Measurements from ENCODE around the gene SCD5. TPM values are rescaled to one million over a fixed set of nuclear protein-coding genes. Genes with fewer than 3 reads are reported as not detected.
A peak's percentile ranks its signal among the peaks of the same experiment; 100 is the strongest.
"Not testable (repeated sequence)": the region's sequence is repeated elsewhere in the genome, so short reads cannot be mapped to it uniquely, and the experiment has no call there.

Gene SCD5
- polyA plus RNA-seq, 4 donors = 0.45 to 73.0 (median 5.3) TPM

GRCh38 chr4:82820689-82821088, 22.1 kb upstream of the SCD5 start:
- Histone ChIP-seq H3K27ac (ENCODE audit: low read depth in 1 of 3, low read length in 2 of 3) (no peak overlapping the region), H3K36me3 (ENCODE audit: control insufficient read depth in 3 of 3, insufficient read depth in 2 of 3, low read depth in 1 of 3, low read length in 3 of 3) (peaks cover 25 to 38% (median 36%) of the 10 kb centered on the region in 3 donors), H3K27me3 (ENCODE audit: control insufficient read depth in 3 of 3, insufficient read depth in 3 of 3, low read length in 3 of 3) (no peaks in the 10 kb centered on the region), H3K4me3 (ENCODE audit: low read depth in 1 of 3, low read length in 3 of 3) (no peak overlapping the region), H3K9me3 (ENCODE audit: control insufficient read depth in 2 of 2, insufficient read depth in 1 of 2, low read depth in 1 of 2, low read length in 1 of 2) (no peaks in the 10 kb centered on the region), H3K4me1 (ENCODE audit: control insufficient read depth in 3 of 3, insufficient read depth in 2 of 3, low read depth in 1 of 3, low read length in 2 of 3) (no peaks in the 10 kb centered on the region)
- no peak for FAIRE-seq
- WGBS, 3 donors = 25 to 32% (median 30%) methylated on average over 2 of the region's 2 CpGs
- no peak for DNase-seq

- Histone ChIP-seq H3K4me1 (ENCODE audit: control insufficient read depth in 3 of 3, insufficient read depth in 2 of 3, low read depth in 1 of 3, low read length in 2 of 3) (no peaks in the 10 kb centered on the region), H3K4me3 (ENCODE audit: low read depth in 1 of 3, low read length in 3 of 3) (no peak overlapping the region), H3K27ac (ENCODE audit: low read depth in 1 of 3, low read length in 2 of 3) (no peak overlapping the region), H3K9me3 (ENCODE audit: control insufficient read depth in 2 of 2, insufficient read depth in 1 of 2, low read depth in 1 of 2, low read length in 1 of 2) (no peaks in the 10 kb centered on the region), H3K27me3 (ENCODE audit: control insufficient read depth in 3 of 3, insufficient read depth in 3 of 3, low read length in 3 of 3) (no peaks in the 10 kb centered on the region), H3K36me3 (ENCODE audit: control insufficient read depth in 3 of 3, insufficient read depth in 2 of 3, low read depth in 1 of 3, low read length in 3 of 3) (peaks cover 16 to 34% (median 27%) of the 10 kb centered on the region in 3 donors)
- DNase-seq (no peak), FAIRE-seq (no peak)
- 80 to 93% (median 85%) methylated on average over 2 of the region's 2 CpGs for WGBS, 3 donors
Measured at GRCh38 chr4:82818664-82819662, 20.4 kb upstream of the SCD5 start.

- not testable (repeated sequence) for H3K27me3 ChIP-seq (ENCODE audit: control insufficient read depth in 3 of 3, insufficient read depth in 3 of 3, low read length in 3 of 3); FAIRE-seq; H3K4me3 ChIP-seq (ENCODE audit: low read depth in 1 of 3, low read length in 3 of 3); DNase-seq; H3K4me1 ChIP-seq (ENCODE audit: control insufficient read depth in 3 of 3, insufficient read depth in 2 of 3, low read depth in 1 of 3, low read length in 2 of 3); H3K27ac ChIP-seq (ENCODE audit: low read depth in 1 of 3, low read length in 2 of 3); H3K9me3 ChIP-seq (ENCODE audit: control insufficient read depth in 2 of 2, insufficient read depth in 1 of 2, low read depth in 1 of 2, low read length in 1 of 2)
- H3K36me3 ChIP-seq (ENCODE audit: control insufficient read depth in 3 of 3, insufficient read depth in 2 of 3, low read depth in 1 of 3, low read length in 3 of 3) = peaks cover 5 to 28% (median 15%) of the 10 kb centered on the region in 3 donors
- WGBS, 3 donors = 95 to 98% (median 97%) methylated on average over 6 of the region's 6 CpGs
Measured at GRCh38 chr4:82816874-82817273, 18.3 kb upstream of the SCD5 start.

GRCh38 chr4:82814034-82814433, 15.4 kb upstream of the SCD5 start:
- Histone ChIP-seq H3K4me1 (ENCODE audit: control insufficient read depth in 3 of 3, insufficient read depth in 2 of 3, low read depth in 1 of 3, low read length in 2 of 3) (peaks cover 0 to 6% (median 0%) of the 10 kb centered on the region in 3 donors), H3K36me3 (ENCODE audit: control insufficient read depth in 3 of 3, insufficient read depth in 2 of 3, low read depth in 1 of 3, low read length in 3 of 3) (peaks cover 2 to 18% (median 5%) of the 10 kb centered on the region in 3 donors), H3K4me3 (ENCODE audit: low read depth in 1 of 3, low read length in 3 of 3) (no peak overlapping the region), H3K9me3 (ENCODE audit: control insufficient read depth in 2 of 2, insufficient read depth in 1 of 2, low read depth in 1 of 2, low read length in 1 of 2) (no peaks in the 10 kb centered on the region), H3K27me3 (ENCODE audit: control insufficient read depth in 3 of 3, insufficient read depth in 3 of 3, low read length in 3 of 3) (no peaks in the 10 kb centered on the region), H3K27ac (ENCODE audit: low read depth in 1 of 3, low read length in 2 of 3) (no peak overlapping the region)
- FAIRE-seq = no peak
- 68 to 80% (median 79%) methylated on average over 1 of the region's 1 CpG for WGBS, 3 donors
- DNase-seq = no peak

DNA sequence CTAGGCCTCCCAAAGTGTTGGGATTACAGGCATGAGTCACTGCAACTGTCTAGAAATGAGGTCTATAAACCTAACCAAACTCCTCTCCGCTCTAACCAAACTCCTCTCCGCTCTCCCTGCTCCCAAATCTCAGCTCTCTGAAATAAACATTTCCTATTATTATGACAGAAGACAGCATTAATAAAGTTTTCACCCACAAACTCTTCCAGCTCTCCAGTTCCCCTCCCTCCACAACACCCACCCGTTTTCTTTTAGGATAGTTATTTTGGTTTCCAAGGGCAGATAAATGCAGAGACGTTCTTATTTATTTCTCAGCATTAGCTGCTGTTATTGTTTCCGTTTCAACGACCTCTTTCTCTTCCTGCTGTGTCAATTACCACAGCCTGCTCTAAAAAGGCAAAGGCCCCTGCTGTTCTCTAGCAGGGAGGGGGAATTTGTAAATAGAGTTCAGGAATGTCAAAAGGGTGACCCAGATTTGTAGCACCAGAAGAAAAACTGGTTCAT, 13.3 kb upstream of the SCD5 start:
- Histone ChIP-seq H3K4me3 (ENCODE audit: low read depth in 1 of 3, low read length in 3 of 3) (no peak overlapping the region), H3K9me3 (ENCODE audit: control insufficient read depth in 2 of 2, insufficient read depth in 1 of 2, low read depth in 1 of 2, low read length in 1 of 2) (no peaks in the 10 kb centered on the region), H3K4me1 (ENCODE audit: control insufficient read depth in 3 of 3, insufficient read depth in 2 of 3, low read depth in 1 of 3, low read length in 2 of 3) (peaks cover 0 to 6% (median 0%) of the 10 kb centered on the region in 3 donors), H3K27ac (ENCODE audit: low read depth in 1 of 3, low read length in 2 of 3) (peak overlapping the region in 1 of 3 donors; percentile 48), H3K36me3 (ENCODE audit: control insufficient read depth in 3 of 3, insufficient read depth in 2 of 3, low read depth in 1 of 3, low read length in 3 of 3) (peaks cover 0 to 6% (median 0%) of the 10 kb centered on the region in 3 donors), H3K27me3 (ENCODE audit: control insufficient read depth in 3 of 3, insufficient read depth in 3 of 3, low read length in 3 of 3) (no peaks in the 10 kb centered on the region)
- WGBS, 3 donors = 32 to 48% (median 47%) methylated on average over 6 of the region's 6 CpGs
- DNase-seq = peak in 1 of 2 donors; percentile 10
- no peak for FAIRE-seq

GRCh38 chr4:82811392-82811791, 12.8 kb upstream of the SCD5 start:
- H3K4me1 ChIP-seq (ENCODE audit: control insufficient read depth in 3 of 3, insufficient read depth in 2 of 3, low read depth in 1 of 3, low read length in 2 of 3) = peaks cover 0 to 6% (median 0%) of the 10 kb centered on the region in 3 donors
- H3K4me3 ChIP-seq (ENCODE audit: low read depth in 1 of 3, low read length in 3 of 3) = no peak overlapping the region
- H3K36me3 ChIP-seq (ENCODE audit: control insufficient read depth in 3 of 3, insufficient read depth in 2 of 3, low read depth in 1 of 3, low read length in 3 of 3) = peaks cover 0 to 2% (median 0%) of the 10 kb centered on the region in 3 donors
- FAIRE-seq (no peak), DNase-seq (peak in 1 of 2 donors; percentile 32)
- no peaks in the 10 kb centered on the region for H3K27me3 ChIP-seq (ENCODE audit: control insufficient read depth in 3 of 3, insufficient read depth in 3 of 3, low read length in 3 of 3)
- H3K9me3 ChIP-seq (ENCODE audit: control insufficient read depth in 2 of 2, insufficient read depth in 1 of 2, low read depth in 1 of 2, low read length in 1 of 2) = no peaks in the 10 kb centered on the region
- H3K27ac ChIP-seq (ENCODE audit: low read depth in 1 of 3, low read length in 2 of 3) = no peak overlapping the region
- WGBS, 3 donors = 62 to 100% (median 80%) methylated on average over 1 of the region's 1 CpG

GRCh38 chr4:82810176-82810575, 11.6 kb upstream of the SCD5 start:
- no peak for DNase-seq
- no peaks in the 10 kb centered on the region for H3K9me3 ChIP-seq (ENCODE audit: control insufficient read depth in 2 of 2, insufficient read depth in 1 of 2, low read depth in 1 of 2, low read length in 1 of 2)
- FAIRE-seq = no peak
- peaks cover 0 to 6% (median 0%) of the 10 kb centered on the region in 3 donors for H3K4me1 ChIP-seq (ENCODE audit: control insufficient read depth in 3 of 3, insufficient read depth in 2 of 3, low read depth in 1 of 3, low read length in 2 of 3)
- no peaks in the 10 kb centered on the region for H3K27me3 ChIP-seq (ENCODE audit: control insufficient read depth in 3 of 3, insufficient read depth in 3 of 3, low read length in 3 of 3)
- H3K27ac ChIP-seq (ENCODE audit: low read depth in 1 of 3, low read length in 2 of 3) = no peak overlapping the region
- H3K4me3 ChIP-seq (ENCODE audit: low read depth in 1 of 3, low read length in 3 of 3) = no peak overlapping the region
- H3K36me3 ChIP-seq (ENCODE audit: control insufficient read depth in 3 of 3, insufficient read depth in 2 of 3, low read depth in 1 of 3, low read length in 3 of 3) = no peaks in the 10 kb centered on the region
- 70 to 77% (median 71%) methylated on average over 4 of the region's 4 CpGs for WGBS, 3 donors

DNA sequence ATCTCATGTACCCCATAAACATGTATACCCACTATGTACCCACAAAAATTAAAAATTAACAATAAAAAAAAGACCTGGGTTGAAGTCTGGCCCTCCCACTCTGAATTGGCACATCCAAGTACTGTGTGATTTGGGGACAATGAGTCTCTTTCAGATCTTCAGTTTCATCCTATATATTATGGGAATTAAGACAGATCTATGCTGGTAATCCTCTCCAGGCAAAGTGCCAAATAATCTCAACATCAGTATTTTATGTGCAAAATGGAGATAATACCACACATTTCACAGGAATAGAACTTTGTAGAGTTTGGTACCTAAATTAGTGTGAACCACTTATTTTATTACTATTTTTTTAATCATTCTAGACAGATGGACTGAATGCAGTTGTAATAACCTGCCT, 11.0 kb upstream of the SCD5 start:
- Histone ChIP-seq H3K9me3 (ENCODE audit: control insufficient read depth in 2 of 2, insufficient read depth in 1 of 2, low read depth in 1 of 2, low read length in 1 of 2) (no peaks in the 10 kb centered on the region), H3K4me3 (ENCODE audit: low read depth in 1 of 3, low read length in 3 of 3) (no peak overlapping the region), H3K27ac (ENCODE audit: low read depth in 1 of 3, low read length in 2 of 3) (no peak overlapping the region), H3K4me1 (ENCODE audit: control insufficient read depth in 3 of 3, insufficient read depth in 2 of 3, low read depth in 1 of 3, low read length in 2 of 3) (peaks cover 0 to 6% (median 0%) of the 10 kb centered on the region in 3 donors), H3K27me3 (ENCODE audit: control insufficient read depth in 3 of 3, insufficient read depth in 3 of 3, low read length in 3 of 3) (no peaks in the 10 kb centered on the region), H3K36me3 (ENCODE audit: control insufficient read depth in 3 of 3, insufficient read depth in 2 of 3, low read depth in 1 of 3, low read length in 3 of 3) (no peaks in the 10 kb centered on the region)
- DNase-seq (no peak), FAIRE-seq (no peak)

Measured in small intestine (tissue), 7 donors.